ENCODE data around the gene KLK1. TPM values are rescaled to one million over a fixed set of nuclear protein-coding genes. Genes with fewer than 3 reads are reported as not detected.

Gene KLK1
- polyA plus RNA-seq, 2 of the 4 experiments (the other 2 are of a cell fraction), result 0.30 TPM; not detected in 1

DNA sequence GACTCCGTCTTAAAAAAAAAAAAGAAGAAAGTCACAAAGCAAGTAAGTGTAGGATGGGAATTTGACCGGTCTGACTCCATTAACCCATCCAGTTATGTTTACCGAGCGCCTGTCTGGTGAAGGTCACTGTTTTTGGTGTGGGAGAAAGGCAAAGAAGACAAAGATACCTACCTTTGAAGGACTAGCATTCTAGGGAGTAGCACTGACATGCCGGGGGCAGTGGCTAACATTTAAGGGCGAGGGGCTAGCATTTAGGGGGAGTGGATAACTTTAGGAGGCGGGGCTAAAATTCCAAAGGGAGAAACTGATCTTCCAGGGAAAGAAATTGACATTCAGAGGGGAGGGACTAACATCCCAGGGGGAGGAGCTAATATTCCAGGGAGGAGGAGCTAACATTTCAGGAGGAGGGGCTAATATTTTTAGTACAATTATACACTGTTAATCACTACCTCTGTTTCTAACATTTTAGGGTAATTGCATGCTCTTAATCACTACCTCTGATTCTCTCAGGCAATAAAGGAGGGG, 44.6 kb downstream of the KLK1 start:
- H3K4me1 ChIP-seq, result peaks cover 20% of the 10 kb centered on the region; the same call in 2 of the 3 replicates
- H3K27ac ChIP-seq, result no peak overlapping the region
- no peak for ATAC-seq
- peak overlapping the region; percentile 72; the same call in 2 of the 3 replicates for H3K4me2 ChIP-seq
- POLR2A ChIA-PET, result interaction anchor here (0.9 to 4.0 kb wide), 2 partner anchors 54 to 121 kb away, joined by 3 to 25 read pairs; no protein-coding TSS in a partner anchor
- H3K9me3 ChIP-seq, result peaks cover 10% of the 10 kb centered on the region
- CTCF ChIA-PET, result interaction anchor here (0.7 to 14.0 kb wide), 13 partner anchors 8 to 631 kb away, joined by 3 to 272 read pairs (median 5); partner anchors contain the start of genes CLEC11A, GPR32 and SHANK1
- no peak for TF ChIP-seq RNF2 (IDR thresholded peaks at IDR 0.05; ENCODE audit: borderline replicate concordance, low read depth)
- no peak for DNase-seq (ENCODE audit: low read depth in 1 of 2, low spot score in 1 of 2)
- 34% methylated on average over 7 of the region's 7 CpGs for WGBS (ENCODE audit: missing lambda C conversion rate)
- no peak for FAIRE-seq
- no peak overlapping the region for H3K4me3 ChIP-seq

- Histone ChIP-seq H3K27ac (no peak overlapping the region), H3K4me2 (peak overlapping the region; percentile 72), H3K9me3 (peaks cover 10% of the 10 kb centered on the region), H3K4me1 (peaks cover 14% of the 10 kb centered on the region; the same call in 1 of the 3 replicates), H3K4me3 (peak overlapping the region; percentile 29; the same call in 2 of the 3 replicates)
- ChIA-PET POLR2A (interaction anchor here (1.2 to 2.2 kb wide), 2 partner anchors 27 to 53 kb away, joined by 3 to 8 read pairs; no protein-coding TSS in a partner anchor), CTCF (interaction anchor here (0.6 to 14.0 kb wide), 13 partner anchors 9 to 405 kb away, joined by 3 to 272 read pairs (median 8); partner anchors contain the start of genes CLEC11A and SHANK1)
- FAIRE-seq (no peak), DNase-seq (ENCODE audit: low read depth in 1 of 2, low spot score in 1 of 2) (peak in 1 of 2 experiments; percentile 71), ATAC-seq (peak; percentile 36 to 62; a peak in 5 of 6 replicates)
- 3% methylated on average over 30 of the region's 30 CpGs for WGBS (ENCODE audit: missing lambda C conversion rate)
- TF ChIP-seq EP300 (IDR thresholded peaks at IDR 0.05), result no peak
- TF ChIP-seq MYC (IDR thresholded peaks at IDR 0.05; ENCODE audit: borderline replicate concordance, low read length), result no peak
- no peak for TF ChIP-seq RFX5 (IDR thresholded peaks at IDR 0.05)
- TF ChIP-seq MAFK (IDR thresholded peaks at IDR 0.05; ENCODE audit: partially characterized antibody), result peak; percentile 8
Measured at GRCh38 chr19:50777830-50778303, 45.7 kb downstream of the KLK1 start.

DNA sequence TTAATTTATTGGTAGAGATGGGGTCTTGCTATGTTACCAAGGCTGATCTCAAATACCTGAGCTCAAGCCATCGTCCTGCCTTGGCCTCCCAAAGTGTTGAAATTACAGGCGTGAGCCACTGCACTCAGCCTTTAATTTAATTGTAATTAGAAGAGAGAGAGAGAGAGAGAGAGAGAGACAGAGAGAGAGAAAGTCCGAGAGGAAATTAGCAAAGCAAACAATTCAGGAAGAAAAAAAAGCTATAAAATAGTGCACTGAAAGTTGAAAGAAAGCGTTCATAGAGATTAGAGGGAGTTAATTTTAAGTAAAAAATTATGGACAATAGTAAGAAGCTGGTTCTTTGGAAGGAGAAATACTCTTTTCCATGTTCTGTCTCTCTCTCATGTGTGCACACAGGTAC, 46.3 kb downstream of the KLK1 start:
- FAIRE-seq (no peak), ATAC-seq (no peak), DNase-seq (ENCODE audit: low read depth in 1 of 2, low spot score in 1 of 2) (no peak)
- POLR2A ChIA-PET, result interaction anchor here (1.2 to 2.2 kb wide), 2 partner anchors 27 to 52 kb away, joined by 3 to 8 read pairs; no protein-coding TSS in a partner anchor
- Histone ChIP-seq H3K4me1 (peaks cover 14% of the 10 kb centered on the region; the same call in 1 of the 3 replicates), H3K4me3 (no peak overlapping the region), H3K27ac (no peak overlapping the region), H3K9me3 (peaks cover 16% of the 10 kb centered on the region), H3K4me2 (peak overlapping the region; percentile 72)
- TF ChIP-seq POLR2A (IDR thresholded peaks at IDR 0.05; ENCODE audit: low read length) (no peak), USF2 (IDR thresholded peaks at IDR 0.05) (no peak), CBX8 (IDR thresholded peaks at IDR 0.05) (no peak), EHF (CRISPR knock-in tag; IDR thresholded peaks at IDR 0.05) (no peak), JUNB (IDR thresholded peaks at IDR 0.05) (no peak), ESRRA (IDR thresholded peaks at IDR 0.05; ENCODE audit: borderline replicate concordance, low read length) (no peak), FOSL2 (IDR thresholded peaks at IDR 0.05) (no peak), FOSL2 (CRISPR knock-in tag; IDR thresholded peaks at IDR 0.05) (no peak), NR3C1 (IDR thresholded peaks at IDR 0.05) (no peak), HOXB5 (CRISPR knock-in tag; IDR thresholded peaks at IDR 0.05) (no peak), NFE2L2 (conservative IDR thresholded peaks at IDR 0.05; ENCODE audit: low read length) (no peak), ZC3H11A (IDR thresholded peaks at IDR 0.05) (no peak), HOXA7 (CRISPR knock-in tag; IDR thresholded peaks at IDR 0.05) (no peak), FOSB (CRISPR knock-in tag; IDR thresholded peaks at IDR 0.05) (no peak), RCOR1 (IDR thresholded peaks at IDR 0.05; ENCODE audit: low read depth, low read length) (no peak)
- CTCF ChIA-PET, result interaction anchor here (0.6 to 14.0 kb wide), 14 partner anchors 12 to 420 kb away, joined by 3 to 272 read pairs (median 6); partner anchors contain the start of genes CLEC11A and SHANK1
- WGBS (ENCODE audit: missing lambda C conversion rate), result under 1% methylated on average over 4 of the region's 4 CpGs

DNA sequence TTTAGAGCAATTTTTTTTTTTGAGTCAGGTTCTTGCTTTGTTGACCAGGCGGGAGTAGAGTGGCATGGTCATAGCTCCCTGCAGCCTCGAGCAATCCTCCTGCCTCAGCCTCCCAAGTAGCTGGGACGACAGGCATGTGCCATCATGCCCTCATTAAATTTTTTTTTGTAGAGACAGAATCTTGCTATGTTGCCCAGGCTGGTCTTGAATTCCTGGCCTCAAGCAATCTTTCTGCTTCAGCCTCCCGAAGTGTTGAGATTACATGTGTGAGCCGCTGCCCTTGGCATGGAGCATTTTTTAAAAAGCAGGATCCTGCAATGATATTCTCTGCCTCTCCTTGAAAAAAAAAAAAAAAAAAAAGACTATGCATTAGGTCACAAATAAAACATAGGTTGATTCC, 47.5 kb downstream of the KLK1 start:
- WGBS (ENCODE audit: missing lambda C conversion rate), result 61% methylated on average over 5 of the region's 5 CpGs
- H3K4me2 ChIP-seq, result no peak overlapping the region
- ChIA-PET CTCF (interaction anchor here (0.6 to 14.0 kb wide), 4 partner anchors 36 to 149 kb away, joined by 4 to 272 read pairs (median 58); partner anchors contain the start of genes CLEC11A and SHANK1), POLR2A (no interaction called here)
- FAIRE-seq (no peak), ATAC-seq (no peak), DNase-seq (ENCODE audit: low read depth in 1 of 2, low spot score in 1 of 2) (no peak)
- no peak overlapping the region for H3K27ac ChIP-seq
- peaks cover 17% of the 10 kb centered on the region for H3K9me3 ChIP-seq
- H3K4me1 ChIP-seq, result peaks cover 14% of the 10 kb centered on the region; the same call in 1 of the 3 replicates
- no peak for TF ChIP-seq MYC (IDR thresholded peaks at IDR 0.05; ENCODE audit: borderline replicate concordance, low read length)
- no peak for TF ChIP-seq NR3C1 (IDR thresholded peaks at IDR 0.05)
- TF ChIP-seq PHF8 (IDR thresholded peaks at IDR 0.05; ENCODE audit: borderline replicate concordance, low read depth), result no peak
- TF ChIP-seq RCOR1 (IDR thresholded peaks at IDR 0.05; ENCODE audit: low read depth, low read length), result no peak
- TF ChIP-seq HEYL (CRISPR knock-in tag; IDR thresholded peaks at IDR 0.05), result no peak
- TF ChIP-seq CBX8 (IDR thresholded peaks at IDR 0.05), result no peak
- no peak for TF ChIP-seq TFCP2L1 (CRISPR knock-in tag; IDR thresholded peaks at IDR 0.05)
- no peak for TF ChIP-seq KDM5A (IDR thresholded peaks at IDR 0.05)
- TF ChIP-seq KDM1A (IDR thresholded peaks at IDR 0.05; ENCODE audit: low read depth), result no peak
- TF ChIP-seq HOXB5 (CRISPR knock-in tag; IDR thresholded peaks at IDR 0.05), result no peak
- TF ChIP-seq, protein P1, sequence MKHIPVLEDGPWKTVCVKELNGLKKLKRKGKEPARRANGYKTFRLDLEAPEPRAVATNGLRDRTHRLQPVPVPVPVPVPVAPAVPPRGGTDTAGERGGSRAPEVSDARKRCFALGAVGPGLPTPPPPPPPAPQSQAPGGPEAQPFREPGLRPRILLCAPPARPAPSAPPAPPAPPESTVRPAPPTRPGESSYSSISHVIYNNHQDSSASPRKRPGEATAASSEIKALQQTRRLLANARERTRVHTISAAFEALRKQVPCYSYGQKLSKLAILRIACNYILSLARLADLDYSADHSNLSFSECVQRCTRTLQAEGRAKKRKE (CRISPR knock-in tag; IDR thresholded peaks at IDR 0.05; ENCODE audit: low read depth), result no peak
- TF ChIP-seq ZSCAN20 (CRISPR knock-in tag; IDR thresholded peaks at IDR 0.05), result no peak
- no peak for TF ChIP-seq FOSL2 (IDR thresholded peaks at IDR 0.05)
- TF ChIP-seq FOSL2 (CRISPR knock-in tag; IDR thresholded peaks at IDR 0.05), result no peak
- no peak for TF ChIP-seq SMC3 (IDR thresholded peaks at IDR 0.05)
- TF ChIP-seq RNF2 (IDR thresholded peaks at IDR 0.05; ENCODE audit: borderline replicate concordance, low read depth), result no peak
- TF ChIP-seq HDAC2 (IDR thresholded peaks at IDR 0.05), result no peak
- no peak for TF ChIP-seq MAZ (IDR thresholded peaks at IDR 0.05; ENCODE audit: borderline replicate concordance, low read depth, low read length)
- TF ChIP-seq RAD21 (conservative IDR thresholded peaks at IDR 0.05 in 1 of 2, IDR thresholded peaks at IDR 0.05 in 1 of 2), result no peak
- no peak overlapping the region for H3K4me3 ChIP-seq
